Effector memory CD4-positive, alpha-beta T cell (primary cell): ENCODE measurements around the gene HELZ2.

Experiments used
- DNase-seq, 3 donors: peaks; one replicate each; pipeline ENCODE4 v3.0.0-alpha.2; 2020
- H3K27ac ChIP-seq: 2 replicates; pipeline ENCODE4 v1.7.0; 2013; ENCODE audit warnings: mild to moderate bottlenecking, low read length, moderate library complexity; ENCODE audit not compliant: insufficient read depth, poor library complexity, severe bottlenecking
- H3K27me3 ChIP-seq: replicated peaks from 2 replicates; pipeline ENCODE4 v1.7.0; 2013; ENCODE audit warnings: mild to moderate bottlenecking, low read length; ENCODE audit not compliant: insufficient read depth, control insufficient read depth, poor library complexity, severe bottlenecking
- H3K36me3 ChIP-seq: 2 replicates; pipeline ENCODE4 v1.7.0; 2013; ENCODE audit warnings: mild to moderate bottlenecking, low read length, moderate library complexity; ENCODE audit not compliant: control insufficient read depth, insufficient read depth
- H3K4me1 ChIP-seq: 2 replicates; pipeline ENCODE4 v1.7.0; 2013; ENCODE audit warnings: low read length, mild to moderate bottlenecking; ENCODE audit not compliant: control insufficient read depth, insufficient read depth, poor library complexity, severe bottlenecking
- H3K4me3 ChIP-seq: 2 replicates; pipeline ENCODE4 v1.7.0; 2013; ENCODE audit warnings: low read length, low read depth, mild to moderate bottlenecking; ENCODE audit not compliant: insufficient read depth, poor library complexity, severe bottlenecking
- H3K9me3 ChIP-seq: 2 replicates; pipeline ENCODE4 v1.7.0; 2013; ENCODE audit warnings: mild to moderate bottlenecking, low read length, moderate library complexity; ENCODE audit not compliant: control insufficient read depth

HELZ2 gene

DNA sequence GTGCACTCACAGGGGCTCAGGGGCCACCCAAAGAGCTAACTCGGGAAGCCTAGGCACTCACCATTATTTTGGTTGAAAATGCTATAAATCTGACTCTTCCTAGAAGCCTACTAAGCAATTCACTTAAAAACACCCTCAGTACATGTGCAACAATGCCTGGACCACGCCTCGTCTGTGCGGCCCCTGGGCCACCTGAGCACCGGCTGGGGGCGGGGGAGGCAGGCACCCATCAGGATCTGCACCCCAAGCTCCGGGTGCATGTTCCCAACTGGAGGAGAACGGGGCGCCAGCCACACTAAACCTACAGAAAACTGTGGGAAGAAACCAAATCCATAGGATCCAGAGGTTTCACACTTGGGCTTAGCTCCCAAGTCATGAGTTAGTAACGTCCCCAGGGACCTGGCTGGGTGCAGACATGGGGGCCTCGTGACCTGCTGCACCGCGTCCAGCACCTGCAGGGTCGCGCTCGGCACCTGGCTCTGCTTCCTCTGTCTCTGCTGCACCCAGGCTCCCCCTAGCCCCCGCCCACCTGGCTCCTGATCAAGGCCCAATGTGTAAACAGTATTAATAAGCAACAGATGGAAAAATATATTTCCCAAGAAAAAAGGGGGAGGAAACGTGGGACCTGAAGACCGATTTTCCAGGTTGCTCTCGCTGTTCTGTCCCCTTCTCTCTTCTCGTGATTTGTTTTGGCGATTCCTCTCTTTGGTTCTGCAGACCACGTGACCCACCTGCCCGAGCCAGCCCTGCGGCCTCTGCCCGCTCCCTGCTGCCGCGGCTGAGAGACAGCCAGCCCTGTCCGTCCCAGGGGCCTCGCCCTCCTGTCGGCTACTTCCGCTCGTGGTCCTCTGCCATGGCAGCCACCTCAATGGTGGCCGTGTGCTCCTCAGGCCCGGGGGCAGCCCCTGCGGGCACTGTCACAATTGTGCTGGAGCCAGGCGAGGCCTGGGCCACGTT lies 15.5 kb upstream of the HELZ2 start:
- DNase-seq: no peak
- H3K36me3 ChIP-seq: peaks cover 44% of the 10 kb centered on the region
- H3K9me3 ChIP-seq: no peaks in the 10 kb centered on the region

DNA sequence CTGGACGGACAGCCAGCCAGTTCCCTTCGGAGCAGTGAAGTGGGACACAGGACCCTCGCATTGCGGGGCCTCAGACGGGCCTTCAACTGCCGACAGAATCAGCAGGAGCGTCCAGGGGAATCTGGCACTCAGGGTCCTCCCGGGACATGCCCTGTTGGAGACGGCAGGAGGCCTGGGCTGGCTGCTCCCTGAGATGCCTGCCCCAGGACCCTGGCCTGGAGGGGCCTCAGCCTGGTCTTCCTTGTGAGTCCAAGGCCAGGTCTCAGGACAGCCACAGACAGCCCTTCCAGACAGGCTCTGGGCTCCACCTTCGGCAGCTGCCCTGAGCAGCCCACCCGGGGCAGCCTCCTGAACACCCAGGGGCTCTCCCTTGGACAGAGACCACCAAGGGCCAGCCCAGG lies 14.6 kb upstream of the HELZ2 start:
- no peaks in the 10 kb centered on the region for H3K27me3 ChIP-seq
- DNase-seq: no peak
- no peak overlapping the region for H3K4me3 ChIP-seq
- peaks cover 44% of the 10 kb centered on the region for H3K36me3 ChIP-seq
- peaks cover 4% of the 10 kb centered on the region for H3K4me1 ChIP-seq
- no peaks in the 10 kb centered on the region for H3K9me3 ChIP-seq
- no peak overlapping the region for H3K27ac ChIP-seq

More for the DNA sequence above, 15.5 kb upstream of the HELZ2 start:
- Histone ChIP-seq H3K4me1 (peaks cover 4% of the 10 kb centered on the region), H3K27me3 (no peaks in the 10 kb centered on the region), H3K4me3 (no peak overlapping the region), H3K27ac (no peak overlapping the region)

DNA sequence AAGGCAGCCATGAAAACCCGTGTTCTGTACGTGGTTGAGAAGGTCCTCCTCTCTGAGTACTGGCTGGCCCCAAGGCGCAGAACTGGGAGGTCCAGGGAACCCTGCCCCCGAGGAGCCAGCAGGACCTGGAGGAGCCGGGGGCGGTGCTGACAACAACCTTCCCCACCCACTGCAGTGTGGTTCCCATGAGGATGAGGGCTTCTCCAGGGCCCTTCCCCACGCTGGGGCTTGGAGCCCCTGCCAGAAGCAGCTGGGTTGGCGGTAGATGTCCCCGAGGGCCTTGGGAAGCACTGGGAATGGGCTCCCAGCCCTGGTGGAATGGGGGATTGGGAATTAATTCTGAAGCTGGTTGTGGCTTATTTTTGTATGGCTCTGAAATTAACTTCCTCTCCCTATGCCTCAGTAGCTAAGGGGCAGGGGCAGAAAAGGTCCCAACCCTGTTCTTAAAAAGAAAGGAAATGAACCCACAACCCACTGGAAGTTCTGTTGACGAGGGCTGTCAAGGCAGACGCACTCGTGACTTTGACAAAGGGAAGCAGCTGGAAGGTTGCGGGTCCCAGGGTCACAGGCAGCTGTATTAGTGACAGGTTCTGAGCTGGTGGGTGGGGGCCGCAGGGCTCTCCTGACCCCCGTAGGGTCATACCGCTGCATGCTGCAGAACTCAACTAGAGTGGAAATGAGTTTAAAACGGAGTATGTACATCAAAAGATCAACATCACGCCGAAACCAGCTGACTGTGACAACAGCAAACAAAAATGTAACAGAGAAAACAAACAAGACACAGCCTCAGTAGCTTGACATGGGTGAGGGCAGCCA lies 13.9 kb upstream of the HELZ2 start:
- no peak overlapping the region for H3K27ac ChIP-seq

DNA sequence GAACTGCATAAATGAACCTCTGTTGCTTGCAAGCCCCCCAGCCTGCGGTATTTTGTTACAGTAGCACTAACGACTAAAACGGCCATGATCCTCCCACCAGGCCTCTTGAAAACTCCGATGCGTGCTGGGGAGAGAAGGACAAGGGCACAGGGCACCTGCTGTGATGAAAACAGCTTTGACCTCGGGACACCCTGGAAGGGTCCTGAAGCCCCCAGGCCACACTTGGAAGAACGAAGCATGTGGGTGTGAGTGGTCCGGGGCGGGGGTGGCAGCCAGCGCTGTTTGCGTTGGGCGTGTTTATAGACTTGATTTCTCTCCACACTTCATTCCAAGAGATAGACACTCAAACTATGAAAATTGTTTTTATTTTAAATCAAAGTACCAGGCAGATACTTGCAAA lies 13.2 kb upstream of the HELZ2 start:
- peaks cover 30% of the 10 kb centered on the region for H3K36me3 ChIP-seq
- H3K4me3 ChIP-seq: no peak overlapping the region
- H3K4me1 ChIP-seq: peaks cover 4% of the 10 kb centered on the region
- no peak for DNase-seq
- no peak overlapping the region for H3K27ac ChIP-seq
- no peaks in the 10 kb centered on the region for H3K9me3 ChIP-seq
- no peaks in the 10 kb centered on the region for H3K27me3 ChIP-seq

More for the DNA sequence above, 13.9 kb upstream of the HELZ2 start:
- no peaks in the 10 kb centered on the region for H3K27me3 ChIP-seq
- peaks cover 37% of the 10 kb centered on the region for H3K36me3 ChIP-seq
- no peak overlapping the region for H3K4me3 ChIP-seq
- H3K4me1 ChIP-seq: peaks cover 4% of the 10 kb centered on the region
- H3K9me3 ChIP-seq: no peaks in the 10 kb centered on the region
- DNase-seq: no peak

DNA sequence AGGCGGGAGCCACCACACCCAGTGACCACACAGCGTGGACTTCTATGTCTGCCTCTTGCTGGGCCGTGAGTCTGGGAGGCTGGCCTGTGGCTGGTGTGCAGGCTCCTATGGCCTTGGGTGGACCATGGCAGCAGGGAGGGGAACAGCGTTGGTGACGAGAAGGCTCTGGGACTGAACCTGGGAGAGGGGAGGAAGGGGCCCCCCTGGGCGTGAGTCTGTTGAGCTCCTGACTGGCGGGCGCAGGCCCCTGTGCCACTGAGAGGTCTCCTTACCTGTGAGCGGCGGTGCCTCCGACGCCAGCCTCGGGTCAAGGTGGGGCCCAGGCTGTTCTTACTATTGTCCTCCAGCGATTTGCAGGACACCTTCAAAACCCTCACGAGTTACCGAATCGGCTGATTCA lies 12.8 kb upstream of the HELZ2 start:
- Histone ChIP-seq H3K36me3 (peaks cover 25% of the 10 kb centered on the region), H3K4me3 (no peak overlapping the region), H3K9me3 (no peaks in the 10 kb centered on the region), H3K27me3 (no peaks in the 10 kb centered on the region), H3K27ac (no peak overlapping the region), H3K4me1 (peaks cover 4% of the 10 kb centered on the region)
- no peak for DNase-seq

DNA sequence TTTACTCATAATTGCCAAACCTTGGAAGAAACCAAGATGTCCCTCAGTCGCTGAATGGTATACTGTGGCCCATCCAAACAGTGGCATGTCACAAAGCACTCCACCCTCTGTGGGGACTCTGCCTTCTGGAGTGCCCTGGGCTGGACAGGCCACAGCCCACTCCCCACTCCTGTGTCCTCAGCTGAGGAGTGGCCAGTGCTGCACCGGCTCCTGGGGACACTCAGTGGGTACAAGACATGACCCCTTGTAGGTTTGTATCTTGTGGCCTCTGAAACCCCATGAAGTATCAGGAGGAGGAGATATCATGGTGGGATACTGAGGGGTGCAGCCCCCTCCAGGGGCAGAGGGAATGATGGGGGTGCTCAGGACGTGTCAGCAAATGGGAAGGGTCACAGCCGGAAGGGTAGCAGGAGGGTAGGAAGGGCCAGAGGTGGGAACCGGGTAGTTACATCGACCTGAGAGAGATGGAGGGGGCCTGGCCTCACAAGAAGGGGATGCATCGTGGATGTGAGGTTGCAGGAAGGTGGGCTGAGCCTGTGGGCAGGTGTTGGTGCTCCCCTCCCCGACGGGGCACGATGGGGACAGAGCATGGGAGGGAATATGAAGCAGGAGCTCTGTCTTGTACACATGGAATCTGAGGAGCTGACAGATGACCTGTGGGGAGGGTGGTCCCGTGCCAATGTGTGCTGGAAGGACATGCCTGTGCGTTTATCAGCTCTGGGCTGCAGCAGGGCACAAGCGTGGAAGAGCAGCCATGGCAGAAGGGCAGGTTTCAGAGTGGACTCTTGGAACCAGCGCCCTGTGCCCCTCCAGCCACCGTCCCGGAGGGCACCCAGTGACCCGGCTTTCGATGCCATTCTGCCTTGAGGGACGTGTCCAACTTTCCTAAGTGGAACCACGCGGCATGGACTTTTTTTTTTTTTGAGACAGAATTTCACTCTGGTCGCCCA lies 11.9 kb upstream of the HELZ2 start:
- H3K9me3 ChIP-seq: no peaks in the 10 kb centered on the region
- no peaks in the 10 kb centered on the region for H3K27me3 ChIP-seq
- H3K27ac ChIP-seq: no peak overlapping the region
- DNase-seq: no peak
- no peak overlapping the region for H3K4me3 ChIP-seq
- H3K4me1 ChIP-seq: peaks cover 4% of the 10 kb centered on the region
- H3K36me3 ChIP-seq: peaks cover 17% of the 10 kb centered on the region

DNA sequence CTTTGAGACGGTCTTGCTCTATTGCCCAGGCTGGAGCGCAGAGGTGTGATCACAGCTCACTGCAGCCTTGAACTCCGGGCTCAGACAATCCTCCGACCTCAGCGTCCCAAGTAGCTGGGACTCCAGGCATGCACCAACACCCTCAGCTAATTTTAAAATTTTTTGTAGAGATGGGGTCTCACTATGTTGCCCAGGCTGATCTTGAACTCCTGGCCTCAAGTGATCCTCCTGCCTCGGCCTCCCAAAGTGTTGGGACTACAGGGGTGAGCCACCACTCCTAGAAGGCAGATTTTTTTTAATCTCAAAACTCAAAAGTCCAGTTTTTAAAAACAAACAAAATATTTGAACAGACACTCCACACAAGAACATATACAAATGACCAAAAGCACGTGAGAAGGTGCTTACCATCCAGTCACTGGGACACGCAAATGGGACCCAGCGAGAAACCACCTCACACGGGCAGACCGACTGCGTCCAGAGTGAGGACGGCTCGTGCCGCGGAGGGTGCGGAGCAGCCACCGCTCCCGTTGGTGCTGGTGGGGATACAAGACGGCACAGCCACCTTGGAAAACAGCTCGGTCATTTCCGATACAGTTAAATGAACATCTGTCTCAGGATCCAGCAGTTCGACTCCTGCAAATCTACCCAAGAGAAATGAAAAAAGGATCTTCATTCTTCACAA lies 8.5 kb upstream of the HELZ2 start:
- Histone ChIP-seq H3K36me3 (no peaks in the 10 kb centered on the region), H3K4me3 (no peak overlapping the region), H3K4me1 (no peaks in the 10 kb centered on the region), H3K9me3 (no peaks in the 10 kb centered on the region), H3K27ac (no peak overlapping the region), H3K27me3 (no peaks in the 10 kb centered on the region)
- no peak for DNase-seq

DNA sequence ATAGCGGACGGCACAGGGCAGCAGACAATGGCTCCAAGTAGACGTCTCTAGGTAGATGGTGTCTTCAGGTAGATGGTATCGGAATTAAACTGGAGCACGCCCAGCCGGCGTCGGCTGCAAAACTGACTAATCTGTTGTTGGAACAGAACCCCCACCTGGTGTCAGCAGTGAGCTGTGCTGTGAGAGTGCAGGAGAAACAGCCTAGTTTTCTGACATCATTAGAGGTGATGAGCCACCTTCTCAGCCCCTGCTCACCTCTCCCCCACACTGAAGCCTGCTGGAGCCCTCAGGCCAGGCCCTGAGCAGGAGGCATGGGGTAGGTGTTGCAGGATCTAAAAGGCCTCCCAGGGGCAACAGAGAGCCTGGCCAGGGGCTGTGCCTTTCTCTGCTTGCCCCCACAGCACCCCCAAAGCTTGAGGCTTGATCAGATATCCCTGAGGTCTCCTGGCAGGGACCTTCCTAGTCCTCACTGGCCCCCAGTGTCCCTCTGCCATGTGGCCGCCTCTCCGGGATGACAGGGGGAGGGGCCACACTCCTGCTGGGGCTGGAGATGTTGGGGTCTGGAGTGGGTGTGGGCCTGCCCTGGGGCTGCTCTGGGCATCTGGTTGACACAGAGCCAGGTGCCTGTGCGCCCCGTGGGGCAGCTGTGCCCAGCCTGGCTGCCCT lies 6.9 kb upstream of the HELZ2 start:
- no peaks in the 10 kb centered on the region for H3K27me3 ChIP-seq
- H3K4me1 ChIP-seq: no peaks in the 10 kb centered on the region
- no peak overlapping the region for H3K27ac ChIP-seq
- no peaks in the 10 kb centered on the region for H3K9me3 ChIP-seq
- H3K36me3 ChIP-seq: no peaks in the 10 kb centered on the region
- DNase-seq: peak; percentile 47 to 51 (median 50)
- no peak overlapping the region for H3K4me3 ChIP-seq
